ENCODE results near the gene PSMA7.
A peak's percentile ranks its signal among the peaks of the same experiment; 100 is the strongest.

PSMA7 gene

GRCh38 chr20:62103508-62104233 is 39.5 kb downstream of the PSMA7 start:
- no peak for DNase-seq
- H3K36me3 ChIP-seq (ENCODE audit: control insufficient read depth in 4 of 4, insufficient read depth in 4 of 4, low read length in 3 of 4) = no peaks in the 10 kb centered on the region
- no peak overlapping the region for H3K4me3 ChIP-seq (ENCODE audit: control insufficient read depth in 1 of 7, extremely low read depth in 1 of 7, insufficient read depth in 4 of 7, low read depth in 2 of 7, low read length in 6 of 7)
- H3K9me3 ChIP-seq (ENCODE audit: control extremely low read depth in 1 of 5, control insufficient read depth in 4 of 5, insufficient read depth in 2 of 5, low read depth in 1 of 5, low read length in 4 of 5) = peaks cover 0 to 67% (median 35%) of the 10 kb centered on the region in 5 experiments
- no peaks in the 10 kb centered on the region for H3K4me1 ChIP-seq (ENCODE audit: control extremely low read depth in 1 of 4, control insufficient read depth in 4 of 4, insufficient read depth in 4 of 4, low read length in 3 of 4)
- ChIA-PET POLR2A (no interaction called here), CTCF (interaction anchor here (0.8 to 1.0 kb wide), 2 partner anchors 9 to 77 kb away, joined by 3 to 6 read pairs; no protein-coding TSS in a partner anchor)
- WGBS (ENCODE audit: insufficient coverage) = 90% methylated on average over 15 of the region's 21 CpGs
- H3K27me3 ChIP-seq (replicated peaks in 2 of 5; ENCODE audit: control insufficient read depth in 4 of 5, insufficient read depth in 5 of 5, low read length in 4 of 5) = peaks cover 0 to 29% (median 0%) of the 10 kb centered on the region in 5 experiments
- no peak overlapping the region for H3K27ac ChIP-seq (ENCODE audit: insufficient read depth in 1 of 2, low read depth in 1 of 2, low read length in 2 of 2, poor library complexity in 1 of 2, severe bottlenecking in 2 of 2)

- POLR2A ChIA-PET = no interaction called here
- no peaks in the 10 kb centered on the region for H3K36me3 ChIP-seq (ENCODE audit: control insufficient read depth in 4 of 4, insufficient read depth in 4 of 4, low read length in 3 of 4)
- no peak for DNase-seq
- peaks cover 0 to 29% (median 0%) of the 10 kb centered on the region in 5 experiments for H3K27me3 ChIP-seq (replicated peaks in 2 of 5; ENCODE audit: control insufficient read depth in 4 of 5, insufficient read depth in 5 of 5, low read length in 4 of 5)
- H3K9me3 ChIP-seq (ENCODE audit: control extremely low read depth in 1 of 5, control insufficient read depth in 4 of 5, insufficient read depth in 2 of 5, low read depth in 1 of 5, low read length in 4 of 5) = peaks cover 0 to 55% (median 20%) of the 10 kb centered on the region in 5 experiments
- no peak overlapping the region for H3K27ac ChIP-seq (ENCODE audit: insufficient read depth in 1 of 2, low read depth in 1 of 2, low read length in 2 of 2, poor library complexity in 1 of 2, severe bottlenecking in 2 of 2)
- CTCF ChIA-PET = interaction anchor here (0.9 kb wide), 1 partner anchor 11 kb away, joined by 3 read pairs; no protein-coding TSS in a partner anchor
- 88% methylated on average over 1 of the region's 4 CpGs for WGBS (ENCODE audit: insufficient coverage)
- peaks cover 0 to 2% (median 0%) of the 10 kb centered on the region in 4 experiments for H3K4me1 ChIP-seq (ENCODE audit: control extremely low read depth in 1 of 4, control insufficient read depth in 4 of 4, insufficient read depth in 4 of 4, low read length in 3 of 4)
- no peak overlapping the region for H3K4me3 ChIP-seq (ENCODE audit: control insufficient read depth in 1 of 7, extremely low read depth in 1 of 7, insufficient read depth in 4 of 7, low read depth in 2 of 7, low read length in 6 of 7)
Measured at GRCh38 chr20:62101078-62101477, 42.1 kb downstream of the PSMA7 start.

- WGBS (ENCODE audit: insufficient coverage) = 88% methylated on average over 15 of the region's 16 CpGs
- no peaks in the 10 kb centered on the region for H3K36me3 ChIP-seq (ENCODE audit: control insufficient read depth in 4 of 4, insufficient read depth in 4 of 4, low read length in 3 of 4)
- peaks cover 0 to 36% (median 20%) of the 10 kb centered on the region in 5 experiments for H3K9me3 ChIP-seq (ENCODE audit: control extremely low read depth in 1 of 5, control insufficient read depth in 4 of 5, insufficient read depth in 2 of 5, low read depth in 1 of 5, low read length in 4 of 5)
- peaks cover 0 to 9% (median 0%) of the 10 kb centered on the region in 5 experiments for H3K27me3 ChIP-seq (replicated peaks in 2 of 5; ENCODE audit: control insufficient read depth in 4 of 5, insufficient read depth in 5 of 5, low read length in 4 of 5)
- ChIA-PET CTCF (no interaction called here), POLR2A (no interaction called here)
- DNase-seq = no peak
- H3K4me3 ChIP-seq (ENCODE audit: control insufficient read depth in 1 of 7, extremely low read depth in 1 of 7, insufficient read depth in 4 of 7, low read depth in 2 of 7, low read length in 6 of 7) = no peak overlapping the region
- peaks cover 0 to 2% (median 0%) of the 10 kb centered on the region in 4 experiments for H3K4me1 ChIP-seq (ENCODE audit: control extremely low read depth in 1 of 4, control insufficient read depth in 4 of 4, insufficient read depth in 4 of 4, low read length in 3 of 4)
- no peak overlapping the region for H3K27ac ChIP-seq (ENCODE audit: insufficient read depth in 1 of 2, low read depth in 1 of 2, low read length in 2 of 2, poor library complexity in 1 of 2, severe bottlenecking in 2 of 2)
Measured at GRCh38 chr20:62097881-62098407, 45.2 kb downstream of the PSMA7 start.

GRCh38 chr20:62096421-62097380 is 46.5 kb downstream of the PSMA7 start:
- peaks cover 0 to 32% (median 13%) of the 10 kb centered on the region in 5 experiments for H3K9me3 ChIP-seq (ENCODE audit: control extremely low read depth in 1 of 5, control insufficient read depth in 4 of 5, insufficient read depth in 2 of 5, low read depth in 1 of 5, low read length in 4 of 5)
- no peak for DNase-seq
- peaks cover 0 to 2% (median 0%) of the 10 kb centered on the region in 4 experiments for H3K4me1 ChIP-seq (ENCODE audit: control extremely low read depth in 1 of 4, control insufficient read depth in 4 of 4, insufficient read depth in 4 of 4, low read length in 3 of 4)
- H3K27me3 ChIP-seq (replicated peaks in 2 of 5; ENCODE audit: control insufficient read depth in 4 of 5, insufficient read depth in 5 of 5, low read length in 4 of 5) = peaks cover 0 to 3% (median 0%) of the 10 kb centered on the region in 5 experiments
- H3K4me3 ChIP-seq (ENCODE audit: control insufficient read depth in 1 of 7, extremely low read depth in 1 of 7, insufficient read depth in 4 of 7, low read depth in 2 of 7, low read length in 6 of 7) = no peak overlapping the region
- ChIA-PET POLR2A (no interaction called here), CTCF (no interaction called here)
- WGBS (ENCODE audit: insufficient coverage) = 85% methylated on average over 26 of the region's 30 CpGs
- no peaks in the 10 kb centered on the region for H3K36me3 ChIP-seq (ENCODE audit: control insufficient read depth in 4 of 4, insufficient read depth in 4 of 4, low read length in 3 of 4)
- no peak overlapping the region for H3K27ac ChIP-seq (ENCODE audit: insufficient read depth in 1 of 2, low read depth in 1 of 2, low read length in 2 of 2, poor library complexity in 1 of 2, severe bottlenecking in 2 of 2)

- H3K27me3 ChIP-seq (replicated peaks in 2 of 5; ENCODE audit: control insufficient read depth in 4 of 5, insufficient read depth in 5 of 5, low read length in 4 of 5) = peaks cover 0 to 13% (median 2%) of the 10 kb centered on the region in 5 experiments
- no peak for DNase-seq
- WGBS (ENCODE audit: insufficient coverage) = 60% methylated on average over 1 of the region's 3 CpGs
- H3K27ac ChIP-seq (ENCODE audit: insufficient read depth in 1 of 2, low read depth in 1 of 2, low read length in 2 of 2, poor library complexity in 1 of 2, severe bottlenecking in 2 of 2) = no peak overlapping the region
- no peak overlapping the region for H3K4me3 ChIP-seq (ENCODE audit: control insufficient read depth in 1 of 7, extremely low read depth in 1 of 7, insufficient read depth in 4 of 7, low read depth in 2 of 7, low read length in 6 of 7)
- no peaks in the 10 kb centered on the region for H3K36me3 ChIP-seq (ENCODE audit: control insufficient read depth in 4 of 4, insufficient read depth in 4 of 4, low read length in 3 of 4)
- H3K9me3 ChIP-seq (ENCODE audit: control extremely low read depth in 1 of 5, control insufficient read depth in 4 of 5, insufficient read depth in 2 of 5, low read depth in 1 of 5, low read length in 4 of 5) = peaks cover 0 to 5% (median 3%) of the 10 kb centered on the region in 5 experiments
- POLR2A ChIA-PET = no interaction called here
- no peaks in the 10 kb centered on the region for H3K4me1 ChIP-seq (ENCODE audit: control extremely low read depth in 1 of 4, control insufficient read depth in 4 of 4, insufficient read depth in 4 of 4, low read length in 3 of 4)
- CTCF ChIA-PET = interaction anchor here (1.1 to 1.5 kb wide), 2 partner anchors 47 to 49 kb away, joined by 4 to 6 read pairs; no protein-coding TSS in a partner anchor
Measured at GRCh38 chr20:62089393-62089792, 53.8 kb downstream of the PSMA7 start.

- Histone ChIP-seq H3K36me3 (ENCODE audit: control insufficient read depth in 4 of 4, insufficient read depth in 4 of 4, low read length in 3 of 4) (no peaks in the 10 kb centered on the region), H3K27ac (ENCODE audit: insufficient read depth in 1 of 2, low read depth in 1 of 2, low read length in 2 of 2, poor library complexity in 1 of 2, severe bottlenecking in 2 of 2) (no peak overlapping the region), H3K4me1 (ENCODE audit: control extremely low read depth in 1 of 4, control insufficient read depth in 4 of 4, insufficient read depth in 4 of 4, low read length in 3 of 4) (no peaks in the 10 kb centered on the region), H3K4me3 (ENCODE audit: control insufficient read depth in 1 of 7, extremely low read depth in 1 of 7, insufficient read depth in 4 of 7, low read depth in 2 of 7, low read length in 6 of 7) (no peak overlapping the region), H3K27me3 (replicated peaks in 2 of 5; ENCODE audit: control insufficient read depth in 4 of 5, insufficient read depth in 5 of 5, low read length in 4 of 5) (peaks cover 0 to 13% (median 2%) of the 10 kb centered on the region in 5 experiments), H3K9me3 (ENCODE audit: control extremely low read depth in 1 of 5, control insufficient read depth in 4 of 5, insufficient read depth in 2 of 5, low read depth in 1 of 5, low read length in 4 of 5) (peaks cover 0 to 5% (median under 1%) of the 10 kb centered on the region in 5 experiments)
- ChIA-PET CTCF (no interaction called here), POLR2A (no interaction called here)
- WGBS (ENCODE audit: insufficient coverage) = 92% methylated on average over 7 of the region's 15 CpGs
- DNase-seq = peak; percentile 48 to 70 (median 58)
Measured at GRCh38 chr20:62088258-62089127, 54.7 kb downstream of the PSMA7 start.

All from common myeloid progenitor, CD34-positive (primary cell).